T-helper 17 cell (primary cell): ENCODE results near the gene GABRG3. TPM values are rescaled to one million over a fixed set of nuclear protein-coding genes. Genes with fewer than 3 reads are reported as not detected.

ENCODE experiments used
- ATAC-seq: fragments of 150-1000 bp; cut with Tn5 transposase; 2 replicates; pipeline ENCODE4 v1.10.0; 2021; ENCODE audit warnings: mild to moderate bottlenecking, moderate library complexity
- DNase-seq, 3 donors: peaks; one replicate each; pipeline versions ENCODE4 v3.0.0 to v3.0.0-alpha.2; 2020 to 2021
- H3K9me3 ChIP-seq: one replicate; pipeline ENCODE4 v1.7.0; 2013; ENCODE audit warnings: low read length, mild to moderate bottlenecking; ENCODE audit not compliant: control insufficient read depth, poor library complexity, severe bottlenecking
- H3K27ac Mint-ChIP-seq: one replicate; pipeline ENCODE4 v1.8.0; 2022; ENCODE audit warnings: mild to moderate bottlenecking, moderate library complexity, mixed read lengths
- H3K27me3 Mint-ChIP-seq: one replicate; pipeline ENCODE4 v1.8.0; 2022; ENCODE audit warnings: mixed read lengths
- H3K36me3 Mint-ChIP-seq: one replicate; pipeline ENCODE4 v1.8.0; 2022; ENCODE audit warnings: low read depth, mixed read lengths
- H3K4me1 Mint-ChIP-seq: one replicate; pipeline ENCODE4 v1.8.0; 2022; ENCODE audit warnings: mild to moderate bottlenecking, mixed read lengths
- H3K4me3 Mint-ChIP-seq: one replicate; pipeline ENCODE4 v1.8.0; 2022; ENCODE audit warnings: mild to moderate bottlenecking, moderate library complexity, mixed read lengths
- total RNA-seq, 4 donors: library from RNA in 2 of 4; stranded (reverse) in 2 of 4; gene quantifications; one replicate each; pipeline ENCODE4 v1.2.3 and lab custom pipeline; 2022 to 2026

GABRG3 gene
- total RNA-seq (not detected), total RNA-seq (lab: John Stamatoyannopoulos, UW) (0 reads per million in 2 donors)

DNA sequence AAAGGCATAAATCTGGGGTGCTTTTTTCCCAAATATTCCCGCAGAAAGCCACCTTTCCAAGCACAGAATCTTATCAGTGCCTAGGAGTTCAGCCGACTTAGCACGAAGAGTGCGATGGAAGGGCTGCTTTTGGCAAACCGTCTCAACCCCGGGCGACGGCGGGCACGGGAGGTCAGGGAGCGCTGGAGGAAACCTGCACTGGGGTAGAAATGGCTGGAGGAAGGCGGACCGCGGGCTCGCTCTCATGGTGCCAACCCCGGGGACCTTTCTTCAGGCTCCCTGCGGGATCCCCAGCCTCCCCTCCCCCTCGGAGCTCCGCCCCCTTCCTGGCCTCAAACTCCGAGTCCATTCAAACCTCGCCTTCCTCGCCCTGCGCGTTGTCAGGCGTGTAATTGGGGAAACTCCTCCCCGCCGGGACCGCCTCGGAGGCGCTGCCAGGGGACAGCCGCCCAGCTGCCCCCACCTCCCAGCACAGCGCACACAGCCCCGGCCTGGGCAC is at the start of gene GABRG3:
TSS of gene GABRG3 (plus strand) at position 470 of the 499 bp plus-strand sequence.
- peaks cover 2% of the 10 kb centered on the region for H3K36me3 Mint-ChIP-seq
- DNase-seq (no peak), ATAC-seq (no peak)
- H3K9me3 ChIP-seq, result no peaks in the 10 kb centered on the region
- no peaks in the 10 kb centered on the region for H3K4me1 Mint-ChIP-seq
- H3K4me3 Mint-ChIP-seq, result no peak within 1 kb of the TSS
- H3K27me3 Mint-ChIP-seq, result peaks cover 12% of the 10 kb centered on the region
- no peak within 1 kb of the TSS for H3K27ac Mint-ChIP-seq

DNA sequence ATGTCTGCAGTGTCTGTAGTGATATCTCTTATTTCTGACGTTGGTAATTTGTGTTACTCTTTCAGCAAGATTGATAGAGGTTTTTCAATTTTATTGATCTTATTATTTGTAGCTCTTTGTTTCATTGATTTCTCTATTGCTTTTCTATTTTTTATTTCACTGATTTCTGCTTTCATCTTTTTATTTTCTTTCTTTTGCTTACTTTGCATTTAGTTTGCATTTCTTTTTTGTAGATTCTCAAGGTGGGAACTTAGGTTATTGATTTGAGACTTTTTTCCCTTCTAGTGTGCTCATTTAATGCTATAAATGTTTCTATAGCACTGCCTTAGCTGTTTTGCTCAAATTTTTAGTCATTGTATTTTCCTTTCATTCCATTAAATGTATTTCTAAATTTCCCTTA is 49.5 kb upstream of the GABRG3 start:
- H3K27ac Mint-ChIP-seq, result no peak overlapping the region
- no peaks in the 10 kb centered on the region for H3K4me1 Mint-ChIP-seq
- ATAC-seq (no peak), DNase-seq (no peak)
- H3K27me3 Mint-ChIP-seq, result no peaks in the 10 kb centered on the region
- H3K36me3 Mint-ChIP-seq, result no peaks in the 10 kb centered on the region
- no peaks in the 10 kb centered on the region for H3K9me3 ChIP-seq
- no peak overlapping the region for H3K4me3 Mint-ChIP-seq

DNA sequence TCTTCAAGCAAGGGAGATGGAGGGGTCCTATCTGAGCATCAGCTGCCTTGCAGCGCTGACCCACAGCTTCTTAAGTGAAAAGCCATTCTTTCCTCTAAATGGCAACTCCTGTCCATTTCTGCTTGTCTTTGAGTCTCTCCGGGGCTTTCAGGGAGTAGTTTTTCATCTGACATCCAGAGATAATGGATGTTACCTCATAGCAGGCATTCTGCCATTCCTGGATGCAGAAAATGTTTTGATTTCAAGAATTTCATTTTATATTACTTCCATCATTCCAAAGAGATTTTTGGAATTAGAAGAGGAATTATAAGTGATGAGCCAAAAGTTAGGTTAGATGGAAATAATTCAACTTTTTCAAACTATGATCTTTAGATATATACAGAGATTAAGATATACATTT is 44.9 kb upstream of the GABRG3 start:
- Mint-ChIP-seq H3K27me3 (no peaks in the 10 kb centered on the region), H3K36me3 (no peaks in the 10 kb centered on the region), H3K4me3 (no peak overlapping the region), H3K27ac (no peak overlapping the region), H3K4me1 (no peaks in the 10 kb centered on the region)
- DNase-seq (no peak), ATAC-seq (no peak)
- H3K9me3 ChIP-seq, result no peaks in the 10 kb centered on the region

DNA sequence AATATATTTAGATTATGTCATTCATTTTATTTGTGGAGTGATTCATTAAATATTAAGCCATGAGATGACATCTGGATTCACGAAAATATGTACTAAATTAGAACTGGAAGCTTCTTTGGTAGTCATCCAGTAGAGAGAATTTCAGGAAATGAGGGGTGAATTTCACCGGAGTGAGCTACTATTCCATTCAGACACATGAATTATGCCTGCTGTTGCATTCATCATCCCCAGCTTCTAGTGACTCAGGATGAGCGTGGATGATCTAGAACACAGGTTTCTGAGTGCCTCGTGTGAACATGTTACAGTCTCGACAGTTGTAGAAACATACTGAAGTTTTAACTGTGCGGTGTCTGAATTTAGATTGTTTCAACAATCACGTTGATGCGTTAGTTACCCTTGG is 42.9 kb upstream of the GABRG3 start:
- Mint-ChIP-seq H3K36me3 (no peaks in the 10 kb centered on the region), H3K27ac (no peak overlapping the region), H3K4me3 (no peak overlapping the region), H3K4me1 (no peaks in the 10 kb centered on the region), H3K27me3 (no peaks in the 10 kb centered on the region)
- DNase-seq, result no peak
- H3K9me3 ChIP-seq, result no peaks in the 10 kb centered on the region
- ATAC-seq, result no peak

DNA sequence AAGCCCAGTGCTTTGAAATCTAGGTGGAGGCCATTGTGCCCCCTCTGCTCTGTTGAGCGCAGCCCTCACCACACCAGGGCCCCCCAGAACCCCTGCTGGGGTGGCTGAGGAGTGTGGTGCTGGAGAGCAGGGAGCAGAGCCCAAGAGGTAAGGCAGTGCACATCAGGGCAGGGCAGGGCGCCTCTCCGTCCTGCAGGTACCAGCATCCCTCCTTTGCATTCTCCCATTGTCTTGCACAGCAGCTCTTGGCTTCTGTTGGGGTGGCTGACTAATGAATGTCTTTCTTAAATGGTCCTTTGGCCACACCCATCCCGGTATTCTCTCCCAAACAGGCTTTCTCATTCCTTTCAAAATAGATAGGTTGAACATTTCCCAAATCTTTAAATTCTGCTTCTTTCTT is 41.4 kb upstream of the GABRG3 start:
- H3K9me3 ChIP-seq, result no peaks in the 10 kb centered on the region
- DNase-seq (no peak), ATAC-seq (no peak)
- no peaks in the 10 kb centered on the region for H3K36me3 Mint-ChIP-seq
- no peaks in the 10 kb centered on the region for H3K4me1 Mint-ChIP-seq
- H3K27me3 Mint-ChIP-seq, result no peaks in the 10 kb centered on the region
- H3K27ac Mint-ChIP-seq, result no peak overlapping the region
- H3K4me3 Mint-ChIP-seq, result no peak overlapping the region

DNA sequence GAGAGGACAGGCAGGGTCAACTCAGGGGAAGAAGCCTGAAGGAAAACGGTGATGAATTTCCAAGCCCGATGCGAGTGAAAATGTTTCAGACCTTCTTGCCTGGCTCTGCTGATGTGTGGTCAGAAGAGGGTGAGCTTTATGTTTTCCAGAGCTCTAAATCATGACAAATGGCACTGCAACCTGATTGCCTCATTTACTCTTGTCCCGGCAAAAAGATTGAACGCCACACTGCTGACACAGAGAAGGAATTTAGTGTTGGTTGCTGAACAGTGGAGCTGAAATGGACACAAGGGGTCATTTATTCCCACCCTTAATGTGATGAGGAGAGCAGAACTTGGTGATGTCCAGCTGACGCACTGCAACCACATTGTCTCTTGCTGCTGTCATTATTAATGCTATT is 36.1 kb upstream of the GABRG3 start:
- Mint-ChIP-seq H3K36me3 (no peaks in the 10 kb centered on the region), H3K27ac (no peak overlapping the region), H3K4me1 (no peaks in the 10 kb centered on the region), H3K27me3 (no peaks in the 10 kb centered on the region), H3K4me3 (no peak overlapping the region)
- no peak for DNase-seq
- ATAC-seq, result no peak
- no peaks in the 10 kb centered on the region for H3K9me3 ChIP-seq

DNA sequence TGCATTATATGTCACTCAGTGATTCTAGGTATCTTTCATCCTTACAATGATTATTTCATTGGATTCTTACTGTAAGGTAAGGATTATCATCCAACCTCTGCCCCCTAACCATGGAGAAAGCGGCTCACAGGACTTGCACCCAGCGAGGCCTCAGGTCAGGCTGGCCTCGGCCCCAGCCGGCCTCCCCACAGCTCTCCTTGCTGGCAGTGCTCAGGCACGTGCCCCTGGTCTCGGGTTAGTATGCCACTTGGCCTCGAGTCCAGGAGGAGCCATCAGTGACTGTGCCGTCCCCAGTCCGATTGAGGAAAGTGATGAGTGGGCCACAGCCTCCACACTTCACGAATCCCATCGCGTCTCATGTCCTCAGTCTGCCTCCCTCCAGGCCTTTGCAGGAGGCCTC is 35.7 kb upstream of the GABRG3 start:
- no peaks in the 10 kb centered on the region for H3K36me3 Mint-ChIP-seq
- H3K27me3 Mint-ChIP-seq, result no peaks in the 10 kb centered on the region

DNA sequence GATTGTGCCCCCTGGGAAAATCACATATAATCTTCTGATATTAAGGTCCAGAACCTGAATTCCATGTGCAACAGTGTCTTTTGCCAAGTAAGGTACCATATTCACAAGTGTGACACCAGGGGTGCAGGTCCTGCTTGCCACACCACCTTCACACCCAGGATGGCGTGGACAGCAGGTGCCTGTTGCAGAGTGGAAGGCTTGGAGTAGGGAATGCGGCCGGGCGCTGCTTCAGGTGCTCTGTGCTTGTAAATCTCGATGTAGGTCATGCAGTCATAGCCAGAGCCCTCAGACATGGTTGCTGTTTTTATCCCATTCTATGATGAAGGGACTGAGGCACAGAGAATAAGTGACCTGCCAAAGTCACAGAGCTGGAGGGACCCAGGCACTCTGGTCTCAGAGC is 34.5 kb upstream of the GABRG3 start:
- H3K4me3 Mint-ChIP-seq, result no peak overlapping the region
- H3K27ac Mint-ChIP-seq, result no peak overlapping the region
- DNase-seq, result no peak
- no peaks in the 10 kb centered on the region for H3K27me3 Mint-ChIP-seq
- no peaks in the 10 kb centered on the region for H3K4me1 Mint-ChIP-seq
- H3K9me3 ChIP-seq, result no peaks in the 10 kb centered on the region
- no peak for ATAC-seq
- H3K36me3 Mint-ChIP-seq, result no peaks in the 10 kb centered on the region

More for the DNA sequence above, 35.7 kb upstream of the GABRG3 start:
- no peak for ATAC-seq
- H3K27ac Mint-ChIP-seq, result no peak overlapping the region
- H3K9me3 ChIP-seq, result no peaks in the 10 kb centered on the region
- no peak overlapping the region for H3K4me3 Mint-ChIP-seq
- H3K4me1 Mint-ChIP-seq, result no peaks in the 10 kb centered on the region
- no peak for DNase-seq

DNA sequence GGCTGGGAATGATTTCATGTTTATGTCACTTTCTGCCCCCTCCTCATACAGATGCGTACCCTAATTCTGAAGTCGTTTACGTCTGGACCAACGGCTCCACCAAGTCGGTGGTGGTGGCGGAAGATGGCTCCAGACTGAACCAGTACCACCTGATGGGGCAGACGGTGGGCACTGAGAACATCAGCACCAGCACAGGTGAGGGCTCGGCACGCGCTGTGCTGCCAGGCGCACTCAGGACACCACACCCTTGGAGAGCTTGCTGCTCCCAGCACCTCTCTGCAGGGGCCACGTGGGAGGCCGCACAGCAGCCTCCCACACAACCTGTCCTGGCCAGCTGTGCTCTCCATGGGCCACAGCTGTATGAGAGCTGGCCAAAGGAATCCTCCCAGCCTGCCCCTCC is 33.8 kb upstream of the GABRG3 start:
- no peaks in the 10 kb centered on the region for H3K27me3 Mint-ChIP-seq
- DNase-seq (no peak), ATAC-seq (no peak)
- H3K36me3 Mint-ChIP-seq, result no peaks in the 10 kb centered on the region
- H3K9me3 ChIP-seq, result no peaks in the 10 kb centered on the region
- no peak overlapping the region for H3K4me3 Mint-ChIP-seq
- no peaks in the 10 kb centered on the region for H3K4me1 Mint-ChIP-seq
- H3K27ac Mint-ChIP-seq, result no peak overlapping the region

DNA sequence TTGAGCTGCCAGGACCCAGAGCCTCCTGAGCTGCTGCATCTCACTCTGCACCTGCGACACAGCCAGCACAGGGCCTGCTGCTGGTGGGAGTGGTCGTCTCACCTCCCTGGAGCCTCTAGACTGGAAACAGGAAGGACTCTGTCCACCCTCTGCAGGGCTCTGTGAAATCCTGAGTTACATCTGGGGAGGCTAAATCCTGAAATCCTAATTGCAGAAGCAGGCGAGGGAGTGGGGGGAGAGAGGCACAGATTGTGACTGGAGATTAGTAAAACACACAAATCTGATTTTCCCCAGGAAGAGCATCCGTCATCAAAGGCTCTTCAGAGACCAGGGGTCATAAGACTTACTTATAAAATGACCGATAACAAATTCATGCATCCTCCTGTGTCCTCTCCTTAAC is 31.6 kb upstream of the GABRG3 start:
- no peak overlapping the region for H3K4me3 Mint-ChIP-seq
- no peak for ATAC-seq
- H3K27me3 Mint-ChIP-seq, result no peaks in the 10 kb centered on the region

DNA sequence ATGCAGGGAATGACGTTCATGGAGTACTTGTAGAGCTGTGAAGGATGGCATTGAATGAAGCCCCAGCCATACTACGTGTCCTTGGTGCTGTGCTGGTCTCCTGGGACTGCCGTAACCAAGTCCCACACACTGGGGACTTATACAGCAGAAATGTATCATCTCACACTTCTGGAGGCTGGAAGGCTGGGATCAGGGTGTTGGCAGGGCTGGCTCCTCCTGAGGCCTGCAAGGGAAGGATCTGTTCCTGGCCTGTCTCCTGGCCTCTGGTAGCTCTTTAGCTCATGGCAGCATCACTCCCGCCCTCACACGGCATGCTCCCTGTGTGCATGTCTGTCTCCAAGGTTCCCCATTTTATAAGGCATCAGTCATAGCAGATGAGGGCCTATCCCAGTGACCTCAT is 29.5 kb upstream of the GABRG3 start:
- DNase-seq (no peak), ATAC-seq (no peak)
- Mint-ChIP-seq H3K4me1 (no peaks in the 10 kb centered on the region), H3K36me3 (no peaks in the 10 kb centered on the region), H3K27me3 (no peaks in the 10 kb centered on the region), H3K27ac (no peak overlapping the region), H3K4me3 (no peak overlapping the region)
- H3K9me3 ChIP-seq, result no peaks in the 10 kb centered on the region

More for the DNA sequence above, 31.6 kb upstream of the GABRG3 start:
- no peaks in the 10 kb centered on the region for H3K9me3 ChIP-seq
- no peaks in the 10 kb centered on the region for H3K36me3 Mint-ChIP-seq
- H3K4me1 Mint-ChIP-seq, result no peaks in the 10 kb centered on the region
- H3K27ac Mint-ChIP-seq, result no peak overlapping the region
- no peak for DNase-seq

DNA sequence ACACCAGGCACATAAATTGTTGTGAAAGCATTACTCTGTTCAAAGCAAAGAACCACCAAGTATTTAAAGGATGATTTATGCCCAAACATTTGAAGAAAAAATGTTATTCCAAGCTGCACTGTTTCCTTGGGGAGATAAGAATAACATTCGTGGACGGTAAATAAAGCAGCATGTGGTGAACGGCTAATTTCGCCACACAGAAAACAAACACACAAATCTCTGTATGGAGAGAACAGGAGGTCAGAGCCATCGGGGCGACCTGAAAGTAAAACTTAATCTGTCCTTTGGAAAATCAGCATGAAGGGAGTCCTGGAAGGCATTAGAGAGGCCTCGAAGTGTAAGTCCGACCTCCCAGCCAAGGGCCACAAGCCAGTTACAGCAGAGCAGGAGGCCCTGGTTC is 27.1 kb upstream of the GABRG3 start:
- H3K27me3 Mint-ChIP-seq, result no peaks in the 10 kb centered on the region
- no peak overlapping the region for H3K27ac Mint-ChIP-seq
- no peaks in the 10 kb centered on the region for H3K36me3 Mint-ChIP-seq
- DNase-seq (no peak), ATAC-seq (no peak)
- H3K4me3 Mint-ChIP-seq, result no peak overlapping the region
- H3K4me1 Mint-ChIP-seq, result no peaks in the 10 kb centered on the region
- H3K9me3 ChIP-seq, result no peaks in the 10 kb centered on the region

DNA sequence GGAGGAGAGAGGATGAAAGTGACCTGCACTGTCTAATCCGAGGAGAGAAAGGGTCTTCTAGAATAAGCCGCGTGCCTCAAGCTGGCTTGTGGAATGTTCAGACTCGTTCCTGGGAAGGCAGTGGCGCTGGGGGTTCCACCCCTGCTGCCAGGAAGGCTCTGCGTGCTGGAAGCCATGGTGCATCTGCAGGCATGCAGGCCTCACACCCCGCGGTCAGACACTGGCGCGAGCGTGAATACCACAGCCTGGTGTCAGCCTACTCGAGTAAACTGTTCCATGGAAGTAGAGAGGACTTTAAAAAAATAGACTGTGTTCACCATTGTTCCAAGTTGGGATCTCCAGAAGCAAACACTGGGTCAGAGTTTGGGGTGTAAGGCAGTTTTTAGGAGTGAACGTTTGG is 25.9 kb upstream of the GABRG3 start:
- H3K9me3 ChIP-seq, result no peaks in the 10 kb centered on the region
- no peaks in the 10 kb centered on the region for H3K4me1 Mint-ChIP-seq
- ATAC-seq (no peak), DNase-seq (no peak)
- H3K27ac Mint-ChIP-seq, result no peak overlapping the region
- H3K36me3 Mint-ChIP-seq, result no peaks in the 10 kb centered on the region
- no peaks in the 10 kb centered on the region for H3K27me3 Mint-ChIP-seq
- no peak overlapping the region for H3K4me3 Mint-ChIP-seq

DNA sequence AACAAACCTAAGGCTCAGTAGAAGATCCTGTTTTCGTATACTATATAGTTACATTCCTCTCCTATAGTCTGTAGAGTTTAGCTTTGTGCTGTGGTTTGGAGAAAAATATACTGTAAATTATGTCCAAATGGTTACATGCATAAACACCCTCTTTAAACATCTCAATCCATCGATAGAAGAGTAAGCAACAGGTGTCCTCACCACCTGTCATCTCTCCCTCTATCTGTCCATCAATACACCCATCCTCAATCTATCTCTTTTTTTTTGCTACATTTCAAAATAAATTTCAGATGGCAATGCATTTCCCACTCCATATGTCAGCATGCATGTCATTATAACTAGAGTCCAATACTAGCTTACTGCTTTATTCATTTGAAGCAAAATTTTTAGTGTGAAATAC is 21.0 kb upstream of the GABRG3 start:
- no peak for DNase-seq
- no peak for ATAC-seq

More for the DNA sequence above, 21.0 kb upstream of the GABRG3 start:
- H3K27ac Mint-ChIP-seq, result no peak overlapping the region
- no peaks in the 10 kb centered on the region for H3K36me3 Mint-ChIP-seq
- no peaks in the 10 kb centered on the region for H3K27me3 Mint-ChIP-seq
- H3K9me3 ChIP-seq, result no peaks in the 10 kb centered on the region
- no peak overlapping the region for H3K4me3 Mint-ChIP-seq
- no peaks in the 10 kb centered on the region for H3K4me1 Mint-ChIP-seq
